Cardiac fibroblast (primary cell): Measurements from ENCODE around the gene TMEM161A.

Experiments used
- DNase-seq, 2 donors: peaks; one replicate each; pipeline versions ENCODE4 v3.0.0 to v3.0.0-alpha.2; 2010; ENCODE audit warnings: low read depth in 2 of 2
- H3K4me3 ChIP-seq, 2 donors: replicated peaks in 1 of 2; 1 replicate in 1 of 2; 2 replicates in 1 of 2; pipeline ENCODE4 v1.5.1; 2011; ENCODE audit warnings: low read depth in 2 of 2, low read length in 2 of 2, mild to moderate bottlenecking in 2 of 2, moderate library complexity in 1 of 2
- CTCF ChIP-seq: IDR thresholded peaks from one replicate; pipeline ENCODE4 v1.5.1; 2011; ENCODE audit warnings: low read depth, mild to moderate bottlenecking, low read length, inconsistent platforms

TMEM161A gene

DNA sequence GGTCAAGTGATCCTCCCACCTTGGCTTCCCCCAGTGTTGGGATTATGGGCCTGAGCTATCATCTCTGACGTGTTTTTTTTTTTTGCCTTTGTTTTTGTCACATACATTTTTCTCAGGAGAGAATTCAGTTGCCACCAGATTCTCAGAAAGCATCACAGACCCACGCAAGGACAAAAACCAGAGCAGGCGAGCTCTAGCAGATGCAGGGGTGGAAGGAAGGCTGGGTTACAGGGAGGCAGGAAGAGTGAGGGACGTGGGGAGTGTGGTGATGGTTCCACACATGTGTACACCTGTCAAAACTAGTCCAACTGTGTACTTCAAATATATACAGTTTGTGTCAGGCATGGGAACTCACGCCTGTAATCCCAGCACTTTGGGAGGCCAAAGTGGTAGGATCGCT lies 4.3 kb downstream of the TMEM161A start:
- no peak for DNase-seq
- TF ChIP-seq CTCF = no peak

DNA sequence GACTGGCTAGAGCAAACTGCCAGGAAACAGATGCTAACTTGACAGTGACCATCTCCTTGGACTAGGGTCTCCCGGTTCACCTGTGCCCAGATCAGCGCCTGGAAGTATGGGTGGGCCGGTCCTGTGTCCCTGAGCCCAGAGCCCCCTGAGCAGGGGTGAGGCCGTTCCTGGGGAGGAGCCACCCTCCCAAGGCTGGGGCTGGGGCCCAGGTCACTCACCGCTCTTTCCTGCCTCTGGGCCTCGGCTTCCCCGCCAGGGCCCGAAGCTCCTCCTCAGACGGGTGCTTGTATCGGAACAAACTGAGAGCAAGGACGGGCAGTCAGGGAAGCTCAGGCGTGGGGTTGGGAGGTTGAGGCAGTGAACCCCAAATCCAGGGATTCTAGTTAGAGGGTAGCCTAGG lies 5.4 kb downstream of the TMEM161A start:
- TF ChIP-seq CTCF = no peak
- no peak overlapping the region for H3K4me3 ChIP-seq
- no peak for DNase-seq

More for the DNA sequence above, 4.3 kb downstream of the TMEM161A start:
- no peak overlapping the region for H3K4me3 ChIP-seq

- no peak for TF ChIP-seq CTCF
- H3K4me3 ChIP-seq = no peak overlapping the region
- DNase-seq = no peak
Measured at GRCh38 chr19:19131989-19132388, 6.3 kb downstream of the TMEM161A start.

DNA sequence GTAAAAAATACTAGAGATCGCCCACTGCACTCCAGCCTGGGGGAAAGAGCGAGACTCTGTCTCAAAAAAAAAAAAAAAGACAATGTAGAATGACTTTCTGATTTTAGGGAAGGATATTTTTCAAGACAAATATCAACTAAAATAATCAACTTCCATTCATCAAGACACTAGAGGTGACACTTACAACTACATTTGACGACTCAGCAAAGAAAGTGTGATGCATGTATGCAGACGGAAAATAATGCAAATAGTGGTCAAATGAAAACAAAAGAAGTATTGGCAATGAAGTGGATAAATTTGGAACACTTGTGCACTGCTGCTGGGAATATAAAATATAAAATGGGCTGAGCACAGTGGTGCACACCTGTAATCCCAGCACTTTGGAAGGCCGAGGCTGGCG lies 12.2 kb downstream of the TMEM161A start:
- H3K4me3 ChIP-seq = no peak overlapping the region
- TF ChIP-seq CTCF = no peak
- DNase-seq = no peak

DNA sequence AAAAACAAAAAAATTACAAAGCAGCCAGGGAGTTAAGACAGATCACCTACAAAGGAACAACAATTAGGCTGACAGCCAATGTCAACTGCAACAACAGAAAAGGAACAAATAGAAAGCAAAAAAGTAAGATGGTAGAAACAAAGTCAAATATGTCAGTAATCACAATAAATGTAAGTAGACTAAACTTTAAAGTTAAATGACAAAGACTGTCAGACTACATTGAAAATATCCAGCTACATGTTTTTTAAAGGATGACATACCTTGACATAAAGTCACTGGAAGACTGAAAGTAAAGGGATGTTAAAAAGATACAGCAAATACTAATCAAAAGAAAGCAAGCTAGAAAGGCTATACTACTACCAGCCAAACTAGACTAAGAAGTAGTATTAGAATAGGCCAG lies 14.9 kb downstream of the TMEM161A start:
- DNase-seq = no peak
- TF ChIP-seq CTCF = no peak

DNA sequence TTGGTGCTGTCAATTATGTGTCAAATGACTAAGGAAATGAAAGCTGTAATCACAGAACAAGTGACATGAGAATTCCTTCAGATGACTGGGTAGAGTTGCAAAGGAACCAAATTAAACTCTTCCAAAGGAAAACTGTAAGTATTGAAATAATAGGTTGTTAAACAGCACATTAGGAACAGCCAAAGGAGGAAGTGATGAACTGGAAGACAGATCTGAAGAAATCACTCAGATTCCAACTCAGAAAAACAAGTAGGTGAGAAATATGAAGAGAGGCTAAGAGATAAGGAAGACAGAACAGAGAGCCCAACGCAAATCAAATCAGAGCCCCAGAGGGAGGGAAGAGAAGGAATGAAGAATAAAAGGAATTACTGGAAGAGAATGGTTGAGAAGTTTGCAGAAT lies 15.4 kb downstream of the TMEM161A start:
- no peak overlapping the region for H3K4me3 ChIP-seq
- TF ChIP-seq CTCF = no peak
- DNase-seq = no peak

More for the DNA sequence above, 14.9 kb downstream of the TMEM161A start:
- no peak overlapping the region for H3K4me3 ChIP-seq

GRCh38 chr19:19121371-19121770 lies 16.9 kb downstream of the TMEM161A start:
- no peak overlapping the region for H3K4me3 ChIP-seq
- DNase-seq = no peak
- no peak for TF ChIP-seq CTCF
